ENCODE measurements around the gene HDLBP.

Gene HDLBP

GRCh38 chr2:241200822-241201395, 114.6 kb downstream of the HDLBP start:
- no peak overlapping the region for H2AK5ac ChIP-seq (ENCODE audit: low read length)
- H3K27ac ChIP-seq (ENCODE audit: low read depth, low read length) = no peak overlapping the region

GRCh38 chr2:241199897-241200821, 115.3 kb downstream of the HDLBP start:
- no peak overlapping the region for H2BK5ac ChIP-seq (ENCODE audit: low read length)
- H3K27me3 ChIP-seq (ENCODE audit: insufficient read depth, low read length, poor library complexity) = no peaks in the 10 kb centered on the region
- DNase-seq = no peak
- no peaks in the 10 kb centered on the region for H3K4me1 ChIP-seq (ENCODE audit: control insufficient read depth, low read depth, low read length)
- no peak overlapping the region for H3K9ac ChIP-seq (ENCODE audit: low read length)
- H4K5ac ChIP-seq (ENCODE audit: low read length) = no peak overlapping the region
- no CpG with 5 or more reads among the region's 42 CpGs for WGBS (ENCODE audit: extremely low coverage, insufficient coverage, low lambda C conversion rate)
- H3K79me1 ChIP-seq (ENCODE audit: low read length) = no peaks in the 10 kb centered on the region
- H3K23ac ChIP-seq (ENCODE audit: low read length) = no peak overlapping the region
- no peaks in the 10 kb centered on the region for H3K79me2 ChIP-seq (ENCODE audit: control insufficient read depth, insufficient read depth, low read length)
- H3K4ac ChIP-seq (ENCODE audit: low read depth, low read length) = no peak overlapping the region
- H3K36me3 ChIP-seq (ENCODE audit: control insufficient read depth, insufficient read depth, low read length) = no peaks in the 10 kb centered on the region
- H2BK15ac ChIP-seq (replicated peaks; ENCODE audit: low read depth) = no peak overlapping the region
- no peak overlapping the region for H3K4me3 ChIP-seq (ENCODE audit: low read length)
- H3K18ac ChIP-seq (ENCODE audit: low read length) = no peak overlapping the region
- no peak overlapping the region for H3K27ac ChIP-seq (ENCODE audit: low read depth, low read length)
- H4K8ac ChIP-seq (ENCODE audit: low read depth, low read length) = no peak overlapping the region
- H2AK5ac ChIP-seq (ENCODE audit: low read length) = no peak overlapping the region
- no peak overlapping the region for H2BK120ac ChIP-seq (ENCODE audit: low read depth, low read length)
- no peak overlapping the region for H3K4me2 ChIP-seq (ENCODE audit: low read length)
- H3K56ac ChIP-seq (ENCODE audit: low read length) = no peak overlapping the region

More at GRCh38 chr2:241200822-241201395, 114.6 kb downstream of the HDLBP start:
- Histone ChIP-seq H3K56ac (ENCODE audit: low read length) (no peak overlapping the region), H3K4me3 (ENCODE audit: low read length) (no peak overlapping the region), H2BK120ac (ENCODE audit: low read depth, low read length) (no peak overlapping the region), H3K23ac (ENCODE audit: low read length) (no peak overlapping the region), H2BK15ac (replicated peaks; ENCODE audit: low read depth) (no peak overlapping the region), H3K4me2 (ENCODE audit: low read length) (no peak overlapping the region), H3K9ac (ENCODE audit: low read length) (no peak overlapping the region), H3K18ac (ENCODE audit: low read length) (no peak overlapping the region), H3K79me2 (ENCODE audit: control insufficient read depth, insufficient read depth, low read length) (no peaks in the 10 kb centered on the region), H3K4me1 (ENCODE audit: control insufficient read depth, low read depth, low read length) (no peaks in the 10 kb centered on the region), H2BK5ac (ENCODE audit: low read length) (no peak overlapping the region), H3K36me3 (ENCODE audit: control insufficient read depth, insufficient read depth, low read length) (no peaks in the 10 kb centered on the region), H3K4ac (ENCODE audit: low read depth, low read length) (no peak overlapping the region), H3K27me3 (ENCODE audit: insufficient read depth, low read length, poor library complexity) (no peaks in the 10 kb centered on the region), H3K79me1 (ENCODE audit: low read length) (no peaks in the 10 kb centered on the region), H4K8ac (ENCODE audit: low read depth, low read length) (no peak overlapping the region), H4K5ac (ENCODE audit: low read length) (no peak overlapping the region)
- WGBS (ENCODE audit: extremely low coverage, insufficient coverage, low lambda C conversion rate) = no CpG with 5 or more reads among the region's 21 CpGs
- DNase-seq = no peak

GRCh38 chr2:241199286-241199685, 116.2 kb downstream of the HDLBP start:
- WGBS (ENCODE audit: extremely low coverage, insufficient coverage, low lambda C conversion rate) = no CpG with 5 or more reads among the region's 16 CpGs
- Histone ChIP-seq H3K4me3 (ENCODE audit: low read length) (no peak overlapping the region), H2BK5ac (ENCODE audit: low read length) (no peak overlapping the region), H3K79me2 (ENCODE audit: control insufficient read depth, insufficient read depth, low read length) (no peaks in the 10 kb centered on the region), H3K18ac (ENCODE audit: low read length) (no peak overlapping the region), H4K8ac (ENCODE audit: low read depth, low read length) (no peak overlapping the region), H3K79me1 (ENCODE audit: low read length) (no peaks in the 10 kb centered on the region), H3K4ac (ENCODE audit: low read depth, low read length) (no peak overlapping the region), H3K56ac (ENCODE audit: low read length) (no peak overlapping the region), H4K5ac (ENCODE audit: low read length) (no peak overlapping the region), H3K23ac (ENCODE audit: low read length) (no peak overlapping the region), H3K27ac (ENCODE audit: low read depth, low read length) (no peak overlapping the region), H2BK120ac (ENCODE audit: low read depth, low read length) (no peak overlapping the region), H3K4me2 (ENCODE audit: low read length) (no peak overlapping the region), H3K27me3 (ENCODE audit: insufficient read depth, low read length, poor library complexity) (no peaks in the 10 kb centered on the region), H2BK15ac (replicated peaks; ENCODE audit: low read depth) (no peak overlapping the region), H3K36me3 (ENCODE audit: control insufficient read depth, insufficient read depth, low read length) (no peaks in the 10 kb centered on the region), H3K4me1 (ENCODE audit: control insufficient read depth, low read depth, low read length) (no peaks in the 10 kb centered on the region), H2AK5ac (ENCODE audit: low read length) (no peak overlapping the region), H3K9ac (ENCODE audit: low read length) (no peak overlapping the region)
- DNase-seq = no peak

- no peak overlapping the region for H2BK15ac ChIP-seq (replicated peaks; ENCODE audit: low read depth)
- WGBS (ENCODE audit: extremely low coverage, insufficient coverage, low lambda C conversion rate) = no CpG with 5 or more reads among the region's 27 CpGs
- no peak overlapping the region for H3K27ac ChIP-seq (ENCODE audit: low read depth, low read length)
- no peak overlapping the region for H2BK120ac ChIP-seq (ENCODE audit: low read depth, low read length)
- no peak overlapping the region for H2BK5ac ChIP-seq (ENCODE audit: low read length)
- no peak overlapping the region for H3K56ac ChIP-seq (ENCODE audit: low read length)
- no peak overlapping the region for H3K4ac ChIP-seq (ENCODE audit: low read depth, low read length)
- H3K4me2 ChIP-seq (ENCODE audit: low read length) = no peak overlapping the region
- H3K36me3 ChIP-seq (ENCODE audit: control insufficient read depth, insufficient read depth, low read length) = no peaks in the 10 kb centered on the region
- H3K27me3 ChIP-seq (ENCODE audit: insufficient read depth, low read length, poor library complexity) = no peaks in the 10 kb centered on the region
- H3K23ac ChIP-seq (ENCODE audit: low read length) = no peak overlapping the region
- no peak overlapping the region for H2AK5ac ChIP-seq (ENCODE audit: low read length)
- H3K9ac ChIP-seq (ENCODE audit: low read length) = no peak overlapping the region
- H3K79me2 ChIP-seq (ENCODE audit: control insufficient read depth, insufficient read depth, low read length) = no peaks in the 10 kb centered on the region
- H4K8ac ChIP-seq (ENCODE audit: low read depth, low read length) = no peak overlapping the region
- no peaks in the 10 kb centered on the region for H3K79me1 ChIP-seq (ENCODE audit: low read length)
- no peaks in the 10 kb centered on the region for H3K4me1 ChIP-seq (ENCODE audit: control insufficient read depth, low read depth, low read length)
- H4K5ac ChIP-seq (ENCODE audit: low read length) = no peak overlapping the region
- H3K18ac ChIP-seq (ENCODE audit: low read length) = no peak overlapping the region
- H3K4me3 ChIP-seq (ENCODE audit: low read length) = no peak overlapping the region
- no peak for DNase-seq
Measured at GRCh38 chr2:241198381-241199279, 116.8 kb downstream of the HDLBP start.

- H3K18ac ChIP-seq (ENCODE audit: low read length) = no peak overlapping the region
- no peaks in the 10 kb centered on the region for H3K36me3 ChIP-seq (ENCODE audit: control insufficient read depth, insufficient read depth, low read length)
- H2AK5ac ChIP-seq (ENCODE audit: low read length) = no peak overlapping the region
- H3K4me3 ChIP-seq (ENCODE audit: low read length) = no peak overlapping the region
- no CpG with 5 or more reads among the region's 6 CpGs for WGBS (ENCODE audit: extremely low coverage, insufficient coverage, low lambda C conversion rate)
- H3K79me2 ChIP-seq (ENCODE audit: control insufficient read depth, insufficient read depth, low read length) = no peaks in the 10 kb centered on the region
- no peak overlapping the region for H3K4me2 ChIP-seq (ENCODE audit: low read length)
- H3K4ac ChIP-seq (ENCODE audit: low read depth, low read length) = no peak overlapping the region
- DNase-seq = no peak
- no peak overlapping the region for H2BK120ac ChIP-seq (ENCODE audit: low read depth, low read length)
- no peak overlapping the region for H3K9ac ChIP-seq (ENCODE audit: low read length)
- no peak overlapping the region for H4K5ac ChIP-seq (ENCODE audit: low read length)
- H3K4me1 ChIP-seq (ENCODE audit: control insufficient read depth, low read depth, low read length) = no peaks in the 10 kb centered on the region
- H3K27ac ChIP-seq (ENCODE audit: low read depth, low read length) = no peak overlapping the region
- no peak overlapping the region for H4K8ac ChIP-seq (ENCODE audit: low read depth, low read length)
- no peaks in the 10 kb centered on the region for H3K27me3 ChIP-seq (ENCODE audit: insufficient read depth, low read length, poor library complexity)
- H3K23ac ChIP-seq (ENCODE audit: low read length) = no peak overlapping the region
- no peak overlapping the region for H2BK5ac ChIP-seq (ENCODE audit: low read length)
- no peaks in the 10 kb centered on the region for H3K79me1 ChIP-seq (ENCODE audit: low read length)
- no peak overlapping the region for H3K56ac ChIP-seq (ENCODE audit: low read length)
- H2BK15ac ChIP-seq (replicated peaks; ENCODE audit: low read depth) = no peak overlapping the region
Measured at GRCh38 chr2:241197947-241198346, 117.5 kb downstream of the HDLBP start.

All from mesendoderm (in vitro differentiated cells).